ENCODE results near the gene DCAF12. TPM values are rescaled to one million over a fixed set of nuclear protein-coding genes. Genes with fewer than 3 reads are reported as not detected.

Gene DCAF12
- total RNA-seq, 1 experiment from 2014 or later: 40.2 TPM

DNA sequence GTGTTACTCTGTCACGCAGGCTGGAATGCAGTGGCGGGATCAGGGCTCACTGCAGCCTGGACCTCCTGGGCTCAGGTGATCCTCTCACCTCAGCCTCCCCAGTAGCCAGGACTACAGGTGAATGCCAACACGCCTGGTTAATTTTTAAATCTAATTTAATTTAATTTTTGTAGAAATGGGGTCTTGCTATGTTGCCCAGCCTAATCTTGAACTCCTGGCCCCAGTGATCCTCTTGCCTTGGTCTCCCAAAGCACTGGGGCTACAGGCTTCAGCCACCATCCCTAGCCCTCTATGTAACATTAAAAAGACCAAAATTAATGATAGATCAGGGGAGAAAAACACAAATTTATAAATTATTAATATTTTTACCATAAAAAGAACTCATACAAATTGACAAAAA lies 66.5 kb downstream of the DCAF12 start (continued):
- TF ChIP-seq REST (IDR thresholded peaks at IDR 0.05; ENCODE audit: low read depth) (no peak), ELF1 (IDR thresholded peaks at IDR 0.05; ENCODE audit: borderline replicate concordance, low read depth) (no peak), YY1 (IDR thresholded peaks at IDR 0.05; ENCODE audit: extremely low read depth, insufficient replicate concordance, low read depth, low read length) (no peak), ZFX (IDR thresholded peaks at IDR 0.05) (no peak)

- BruUV-seq (replicated peaks): no TSS peak
- H3K9ac ChIP-seq (ENCODE audit: low read length): no peak overlapping the region
Measured at GRCh38 chr9:34059281-34059680, 67.2 kb downstream of the DCAF12 start.

More at GRCh38 chr9:34059281-34059680, 67.2 kb downstream of the DCAF12 start:
- ChIA-PET CTCF (no interaction called here), POLR2A (no interaction called here), RAD21 (ENCODE audit: low non-redundant PET in 1 of 2, low total read pairs in 2 of 2, uncharacterized antibody in 2 of 2, unreplicated experiment in 2 of 2) (no interaction called here)
- Histone ChIP-seq H3K9me3 (ENCODE audit: control insufficient read depth in 1 of 2, insufficient read depth in 1 of 2, low read depth in 1 of 2, low read length in 2 of 2) (no peaks in the 10 kb centered on the region), H3K79me2 (ENCODE audit: insufficient read depth, low read length) (no peaks in the 10 kb centered on the region), H3K9me2 (ENCODE audit: insufficient read depth) (no peaks in the 10 kb centered on the region), H3K4me2 (ENCODE audit: low read length) (no peak overlapping the region), H3K27ac (ENCODE audit: low read depth, low read length) (no peak overlapping the region), H3K4me3 (replicated peaks in 1 of 2; ENCODE audit: low read depth in 1 of 2, low read length in 2 of 2) (no peak overlapping the region), H3K27me3 (ENCODE audit: insufficient read depth, low read length) (no peaks in the 10 kb centered on the region), H2AFZ (ENCODE audit: low read depth, low read length, poor library complexity, severe bottlenecking) (no peak overlapping the region), H3K36me3 (ENCODE audit: control insufficient read depth in 1 of 2, insufficient read depth in 2 of 2, low read length in 2 of 2) (no peaks in the 10 kb centered on the region), H4K20me1 (ENCODE audit: insufficient read depth) (no peaks in the 10 kb centered on the region), H3K4me1 (ENCODE audit: control insufficient read depth in 1 of 2, insufficient read depth in 2 of 2, low read length in 2 of 2) (no peaks in the 10 kb centered on the region)
- no peak for TF ChIP-seq EZH2 (IDR thresholded peaks at IDR 0.05)
- TF ChIP-seq, protein P1, sequence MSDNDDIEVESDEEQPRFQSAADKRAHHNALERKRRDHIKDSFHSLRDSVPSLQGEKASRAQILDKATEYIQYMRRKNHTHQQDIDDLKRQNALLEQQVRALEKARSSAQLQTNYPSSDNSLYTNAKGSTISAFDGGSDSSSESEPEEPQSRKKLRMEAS (IDR thresholded peaks at IDR 0.05): no peak
- TF ChIP-seq ATF3 (IDR thresholded peaks at IDR 0.05): no peak
- TF ChIP-seq REST (IDR thresholded peaks at IDR 0.05; ENCODE audit: low read depth): no peak
- no peak for TF ChIP-seq EGR1 (IDR thresholded peaks at IDR 0.05; ENCODE audit: low read depth)
- TF ChIP-seq EZH2phosphoT487 (IDR thresholded peaks at IDR 0.05; ENCODE audit: borderline replicate concordance): no peak
- intact Hi-C loops (cut with micrococcal nuclease): no loop called here
- ATAC-seq (no peak), DNase-seq (ENCODE audit: low read depth, low spot score) (no peak)
